Stimulated activated CD4-positive, alpha-beta T cell treated with anti-CD3 and anti-CD28 coated beads, Interleukin-15, amount 100 ng/mL, for 1 hour (primary cell): ENCODE data around the gene MRTFB.
"Not testable (repeated sequence)": the region's sequence is repeated elsewhere in the genome, so short reads cannot be mapped to it uniquely, and the experiment has no call there.

ENCODE experiments used
- DNase-seq, 2 donors: peaks; one replicate each; pipeline ENCODE4 v3.0.0-alpha.2; 2020; ENCODE audit warnings: low read depth in 1 of 2, low spot score in 1 of 2

The MRTFB gene, protein sequence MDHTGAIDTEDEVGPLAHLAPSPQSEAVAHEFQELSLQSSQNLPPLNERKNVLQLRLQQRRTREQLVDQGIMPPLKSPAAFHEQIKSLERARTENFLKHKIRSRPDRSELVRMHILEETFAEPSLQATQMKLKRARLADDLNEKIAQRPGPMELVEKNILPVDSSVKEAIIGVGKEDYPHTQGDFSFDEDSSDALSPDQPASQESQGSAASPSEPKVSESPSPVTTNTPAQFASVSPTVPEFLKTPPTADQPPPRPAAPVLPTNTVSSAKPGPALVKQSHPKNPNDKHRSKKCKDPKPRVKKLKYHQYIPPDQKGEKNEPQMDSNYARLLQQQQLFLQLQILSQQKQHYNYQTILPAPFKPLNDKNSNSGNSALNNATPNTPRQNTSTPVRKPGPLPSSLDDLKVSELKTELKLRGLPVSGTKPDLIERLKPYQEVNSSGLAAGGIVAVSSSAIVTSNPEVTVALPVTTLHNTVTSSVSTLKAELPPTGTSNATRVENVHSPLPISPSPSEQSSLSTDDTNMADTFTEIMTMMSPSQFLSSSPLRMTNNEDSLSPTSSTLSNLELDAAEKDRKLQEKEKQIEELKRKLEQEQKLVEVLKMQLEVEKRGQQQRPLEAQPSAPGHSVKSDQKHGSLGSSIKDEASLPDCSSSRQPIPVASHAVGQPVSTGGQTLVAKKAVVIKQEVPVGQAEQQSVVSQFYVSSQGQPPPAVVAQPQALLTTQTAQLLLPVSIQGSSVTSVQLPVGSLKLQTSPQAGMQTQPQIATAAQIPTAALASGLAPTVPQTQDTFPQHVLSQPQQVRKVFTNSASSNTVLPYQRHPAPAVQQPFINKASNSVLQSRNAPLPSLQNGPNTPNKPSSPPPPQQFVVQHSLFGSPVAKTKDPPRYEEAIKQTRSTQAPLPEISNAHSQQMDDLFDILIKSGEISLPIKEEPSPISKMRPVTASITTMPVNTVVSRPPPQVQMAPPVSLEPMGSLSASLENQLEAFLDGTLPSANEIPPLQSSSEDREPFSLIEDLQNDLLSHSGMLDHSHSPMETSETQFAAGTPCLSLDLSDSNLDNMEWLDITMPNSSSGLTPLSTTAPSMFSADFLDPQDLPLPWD

GRCh38 chr16:14070877-14071575 is at the start of gene MRTFB:
MRTFB (plus strand) TSS chr16:14071319; CDS start chr16:14140607, 69,288 bp downstream.
- DNase-seq = peak; percentile 70 to 76

- DNase-seq = not testable (repeated sequence)
Observed at GRCh38 chr16:14023526-14023925, 47.6 kb upstream of the MRTFB start.

DNA sequence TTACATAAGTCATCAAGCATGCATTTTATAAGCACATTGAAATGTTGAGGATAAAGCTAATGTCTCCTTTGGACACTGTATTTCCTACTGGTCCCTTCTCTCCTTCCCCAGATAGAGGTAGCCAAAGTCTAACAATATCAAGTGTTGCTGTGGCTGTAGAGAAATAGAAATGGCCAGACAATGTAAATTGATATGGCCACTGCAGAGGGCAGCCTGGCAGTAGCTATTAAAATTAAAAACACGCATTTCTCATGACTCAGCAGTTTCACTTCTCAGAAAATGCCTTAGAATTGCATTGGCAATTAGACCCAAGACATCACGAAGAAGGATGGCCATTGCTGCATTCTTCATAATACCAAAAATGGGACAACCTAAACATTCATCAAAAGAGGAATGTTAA is 46.8 kb upstream of the MRTFB start:
- no peak for DNase-seq

DNA sequence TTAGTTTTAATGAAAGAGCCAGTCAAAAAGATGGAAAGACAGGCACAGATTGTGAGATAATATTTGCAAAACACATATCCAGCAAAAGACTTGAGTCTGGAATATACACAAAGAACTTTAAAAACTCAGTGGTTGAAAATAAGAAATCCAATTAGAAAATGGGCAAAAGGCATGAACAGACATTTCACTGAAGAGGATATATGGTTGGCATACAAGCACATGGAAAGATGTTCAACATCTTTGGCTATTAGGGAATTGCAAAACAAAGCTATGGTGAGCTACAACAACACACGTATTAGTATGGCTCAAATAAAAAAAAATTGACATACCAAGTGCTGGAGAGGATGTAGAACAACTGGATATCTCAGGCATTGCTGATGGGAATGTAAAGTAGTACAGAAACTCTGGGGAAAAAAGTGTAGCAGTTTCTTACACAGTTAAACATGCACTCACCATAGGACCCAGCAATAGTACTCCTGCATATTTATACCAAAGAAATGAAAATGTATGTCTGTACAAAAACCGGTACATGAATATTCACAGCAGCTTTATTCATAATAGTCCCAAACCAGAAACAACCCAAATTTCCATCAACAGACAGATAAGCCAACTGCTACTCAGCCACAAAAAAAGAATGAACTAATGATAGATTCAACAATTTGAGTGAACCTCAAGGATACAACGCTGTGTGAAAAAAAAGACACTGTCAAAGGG is 44.4 kb upstream of the MRTFB start:
- DNase-seq = no peak

DNA sequence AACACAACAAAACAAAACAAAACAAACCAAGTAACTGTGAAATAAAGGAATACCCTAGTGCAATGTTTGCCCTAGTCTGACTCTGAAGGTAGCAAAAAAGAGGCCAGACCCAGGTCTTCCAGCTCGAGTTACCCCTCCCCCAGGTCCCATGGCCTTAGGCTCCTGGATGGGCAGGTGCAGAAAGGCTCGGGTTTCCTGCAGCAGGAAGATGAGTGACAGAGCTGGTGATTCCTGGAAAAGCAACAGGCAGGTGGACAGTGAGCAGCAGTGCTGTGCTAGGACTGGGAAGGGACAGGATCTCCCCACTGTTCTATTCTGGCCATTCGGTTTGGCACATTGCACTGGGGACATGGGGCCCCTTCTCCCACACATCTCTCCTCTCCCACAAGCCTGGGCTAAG is 42.9 kb upstream of the MRTFB start:
- DNase-seq = no peak

- no peak for DNase-seq
Observed at GRCh38 chr16:14029658-14030057, 41.5 kb upstream of the MRTFB start.

DNA sequence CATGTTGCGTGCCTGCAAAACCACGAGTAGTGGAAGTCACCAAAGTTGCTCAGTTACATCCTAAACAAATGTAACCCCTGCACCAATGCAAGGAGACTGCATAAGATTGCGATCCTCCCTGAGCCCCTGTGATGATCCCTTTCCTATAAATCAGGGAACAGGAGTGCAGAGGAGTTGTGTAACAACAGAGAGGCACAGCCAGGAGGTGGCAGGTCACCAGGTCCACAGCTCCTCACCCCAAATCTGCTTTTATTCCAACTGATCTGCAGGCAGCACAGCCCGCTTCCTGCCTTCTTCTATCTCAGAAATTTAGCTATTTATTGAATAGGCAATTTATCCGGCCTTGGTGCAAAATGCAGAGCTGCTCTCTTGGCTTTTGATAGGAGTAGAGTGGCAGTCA is 36.0 kb upstream of the MRTFB start:
- no peak for DNase-seq

DNA sequence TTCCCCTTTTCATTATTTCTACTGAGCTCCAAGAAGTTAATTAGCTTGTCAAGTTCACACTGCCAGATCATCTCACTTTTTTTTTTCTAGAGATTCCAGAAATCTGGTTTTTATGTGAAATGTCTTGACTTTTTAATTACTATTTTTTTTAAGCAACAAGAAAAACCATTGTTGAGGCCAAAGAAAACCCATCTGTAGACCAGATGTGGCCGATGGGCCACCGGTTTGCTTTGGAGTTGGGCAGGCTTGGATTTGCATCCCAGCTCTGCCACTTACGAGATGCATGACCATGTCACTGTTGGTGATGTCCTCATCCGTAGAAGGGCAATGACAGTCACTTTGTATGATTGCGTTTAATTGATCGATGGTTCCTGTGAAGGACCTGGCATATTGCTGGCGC is 34.2 kb upstream of the MRTFB start:
- DNase-seq = no peak

DNA sequence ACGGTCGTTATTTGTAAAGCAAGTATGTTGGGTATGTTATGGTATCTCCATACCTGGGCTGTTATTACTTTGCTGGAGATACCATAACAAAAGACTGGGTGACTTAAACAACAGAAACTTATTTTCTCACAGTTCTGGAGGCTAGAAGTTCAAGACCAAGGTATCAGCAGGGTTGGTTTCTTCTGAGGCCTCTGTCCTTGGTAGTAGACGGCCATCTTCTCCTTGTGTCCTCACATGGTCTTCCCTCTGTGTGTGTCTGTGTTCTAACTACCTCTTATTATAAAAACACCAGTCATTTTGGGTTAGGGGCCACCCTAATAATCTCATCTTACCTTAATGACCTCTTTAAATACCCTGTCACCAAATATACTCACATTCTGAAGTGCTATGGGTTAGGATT is 33.2 kb upstream of the MRTFB start:
- no peak for DNase-seq

DNA sequence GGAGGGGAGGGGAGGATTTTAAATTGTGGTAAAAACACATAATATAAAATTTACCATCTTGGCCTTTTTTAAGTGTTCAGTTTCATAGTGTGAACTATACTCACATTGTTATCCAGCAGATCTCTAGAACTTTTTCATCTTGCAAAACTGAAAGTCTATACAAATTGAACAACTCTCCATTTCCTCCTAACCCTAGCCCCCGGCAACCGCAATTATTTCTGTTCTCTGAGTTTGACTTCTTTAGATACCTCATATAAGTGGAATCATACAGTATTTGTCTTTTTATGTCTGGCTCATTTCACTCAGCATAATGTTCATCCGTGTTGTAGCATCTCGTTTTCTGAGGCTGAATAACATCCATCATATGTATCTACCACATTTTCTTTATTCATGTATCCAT is 30.0 kb upstream of the MRTFB start:
- DNase-seq = no peak

DNA sequence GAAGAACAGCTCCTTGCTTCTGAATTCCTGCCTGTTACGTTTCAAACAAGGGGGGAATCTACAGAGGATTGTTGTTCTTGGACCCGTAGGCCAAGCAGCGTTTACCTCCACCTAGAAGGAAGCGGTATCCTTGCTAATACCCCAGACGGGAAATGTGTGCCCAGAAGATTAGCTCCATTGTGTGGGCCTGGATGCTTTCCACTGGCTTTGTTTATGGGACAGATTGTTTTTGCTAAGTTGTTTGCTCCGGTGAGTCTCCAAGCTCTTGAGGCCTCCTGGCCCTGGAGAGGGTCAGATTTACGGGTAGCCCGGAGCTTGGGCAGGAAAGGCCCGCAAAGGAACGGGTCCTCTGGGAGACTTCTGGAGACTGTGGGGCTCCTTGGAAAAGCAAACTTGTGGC is 28.4 kb upstream of the MRTFB start:
- DNase-seq = no peak

- no peak for DNase-seq
Observed at GRCh38 chr16:14043278-14043677, 27.8 kb upstream of the MRTFB start.

DNA sequence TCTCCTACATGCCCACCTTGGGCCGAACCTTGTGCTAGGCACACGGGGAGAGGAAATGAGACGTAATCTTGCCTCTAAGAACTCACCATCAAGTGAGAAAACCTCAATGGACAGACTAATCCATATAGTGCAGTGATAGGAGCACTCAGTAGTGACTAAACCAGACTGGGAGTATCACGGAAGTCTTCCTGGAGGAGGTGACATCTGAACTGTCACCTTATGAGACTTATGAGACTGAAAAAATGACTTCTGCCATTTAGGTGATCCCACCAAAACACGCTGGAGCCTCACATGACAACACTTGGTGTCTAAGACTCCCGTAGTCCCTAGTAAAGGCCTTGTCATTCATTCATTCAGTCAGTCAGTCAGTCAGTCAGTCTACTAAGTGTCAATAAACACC is 27.3 kb upstream of the MRTFB start:
- DNase-seq = no peak

DNA sequence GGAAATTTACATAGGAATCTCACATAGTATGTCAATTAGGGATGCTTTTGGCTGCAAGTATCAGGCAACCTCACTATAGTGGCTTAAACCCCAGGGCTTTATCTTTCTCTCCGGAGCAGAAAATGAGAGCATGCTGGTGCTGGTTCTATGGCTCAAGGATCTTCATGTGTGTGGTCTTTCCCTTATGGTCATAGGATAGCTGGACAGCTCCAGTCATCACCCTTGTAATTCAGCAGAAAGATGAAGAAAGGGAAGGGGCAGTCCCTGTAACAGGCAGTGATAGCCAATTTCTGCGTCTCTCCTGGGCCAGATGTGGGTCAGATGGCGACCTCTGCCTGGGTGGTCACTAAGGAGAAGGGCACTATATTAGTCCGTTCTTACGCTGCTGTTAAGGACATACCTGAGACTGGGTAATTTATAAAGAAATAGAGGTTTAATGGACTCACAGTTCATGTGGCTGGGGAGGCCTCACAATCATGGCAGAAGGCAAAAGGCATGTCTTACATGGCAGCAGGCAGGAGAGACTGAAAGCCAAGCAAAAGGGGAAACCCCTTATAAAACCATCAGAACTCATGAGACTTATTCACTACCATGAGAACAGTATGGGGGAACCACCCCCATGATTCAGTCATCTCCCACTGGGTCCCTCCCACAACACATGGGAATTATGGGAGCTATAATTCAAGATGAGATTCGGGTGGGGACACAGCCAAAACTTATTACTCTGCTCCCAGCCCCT is 23.8 kb upstream of the MRTFB start:
- not testable (repeated sequence) for DNase-seq

GRCh38 chr16:14050291-14051027 is 20.7 kb upstream of the MRTFB start:
- DNase-seq = no peak

DNA sequence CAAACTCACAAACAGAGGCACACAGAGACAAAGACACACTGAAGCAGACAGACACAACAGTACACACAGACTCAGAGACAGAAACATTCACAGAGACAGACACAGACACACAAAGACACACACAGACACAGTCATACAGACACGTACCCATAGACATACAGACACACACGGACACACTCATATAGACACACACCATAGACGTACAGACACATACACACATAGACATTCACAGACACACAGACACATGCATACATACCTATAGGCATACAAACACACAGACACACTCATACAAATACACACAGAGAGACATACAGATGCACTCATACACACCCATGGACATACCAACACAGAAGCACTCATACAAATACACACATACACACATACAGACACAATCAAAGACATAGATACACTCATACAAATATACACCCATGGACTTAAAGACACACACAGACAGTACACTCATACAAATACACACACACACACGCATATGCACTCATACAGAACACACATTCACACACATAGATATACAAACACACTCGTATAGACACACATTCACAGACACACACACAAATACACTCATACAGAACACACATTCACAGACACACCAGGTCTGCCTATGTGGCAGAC is 19.9 kb upstream of the MRTFB start:
- DNase-seq = no peak

DNA sequence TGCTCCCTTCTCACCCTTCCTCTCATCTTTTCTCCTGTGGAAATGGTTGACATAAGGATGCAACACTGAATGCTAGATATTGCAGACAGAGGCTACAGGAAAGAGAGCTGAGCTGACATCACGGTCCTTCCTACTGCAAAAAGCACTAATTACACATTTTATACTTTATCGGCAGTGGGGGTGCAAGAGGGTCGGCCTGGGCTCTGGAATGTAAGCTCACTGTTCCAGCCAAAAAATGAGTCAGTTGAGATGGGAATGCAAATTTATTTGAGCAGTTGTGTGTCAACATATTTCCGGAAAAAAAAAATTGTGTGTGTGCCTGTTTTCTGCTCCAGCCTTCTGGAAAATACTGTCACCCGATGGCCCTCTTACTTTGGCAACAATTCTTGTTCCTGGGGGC is 14.1 kb upstream of the MRTFB start:
- no peak for DNase-seq

- DNase-seq = no peak
Observed at GRCh38 chr16:14057878-14058382, 13.2 kb upstream of the MRTFB start.
